ENCODE measurements around the gene MARCHF10. TPM values are rescaled to one million over a fixed set of nuclear protein-coding genes. Genes with fewer than 3 reads are reported as not detected.

The MARCHF10 gene
- total and polyA plus RNA-seq, 2 of the 4 experiments (the other 2 are of a cell fraction), result 0.18 to 0.74 TPM

- no peak overlapping the region for H4K8ac ChIP-seq (ENCODE audit: low read depth in 2 of 2, low read length in 2 of 2)
- H2BK15ac ChIP-seq (ENCODE audit: low read depth, low read length), result no peak overlapping the region
- intact Hi-C loops (cut with micrococcal nuclease) (no loop called here), dilution Hi-C loops (cut with HindIII; ENCODE audit: low sequenced_read_pairs, unreplicated experiment) (no loop called here), in situ Hi-C loops (cut with MboI; ENCODE audit: low sequenced_read_pairs) (no loop called here)
- H3K4ac ChIP-seq (ENCODE audit: low read depth, low read length), result no peak overlapping the region
- H4K20me1 ChIP-seq (ENCODE audit: insufficient read depth, low read length), result no peaks in the 10 kb centered on the region
- POLR2A ChIA-PET (ENCODE audit: unreplicated experiment), result no interaction called here
- no peak overlapping the region for H2BK20ac ChIP-seq (ENCODE audit: low read depth, low read length)
- no peak overlapping the region for H4K91ac ChIP-seq (ENCODE audit: insufficient read depth, low read depth, low read length)
- H3K56ac ChIP-seq (ENCODE audit: extremely low read depth, insufficient read depth, low read length), result no peak overlapping the region
- H2BK5ac ChIP-seq (ENCODE audit: low read depth, low read length, poor library complexity, severe bottlenecking), result no peak overlapping the region
- no peaks in the 10 kb centered on the region for H3K27me3 ChIP-seq (ENCODE audit: control insufficient read depth, insufficient read depth, low read length)
- no peak for ATAC-seq (ENCODE audit: low read depth)
- no peaks in the 10 kb centered on the region for H3K9me3 ChIP-seq (ENCODE audit: control insufficient read depth, insufficient read depth, low read length)
- no peaks in the 10 kb centered on the region for H3K36me3 ChIP-seq (ENCODE audit: control insufficient read depth, insufficient read depth, low read length)
- H3K9ac ChIP-seq (ENCODE audit: low read depth, low read length), result no peak overlapping the region
- no peak overlapping the region for H3K27ac ChIP-seq (ENCODE audit: insufficient read depth, low read length)
- H3K4me3 ChIP-seq (ENCODE audit: insufficient read depth, low read depth, low read length), result no peak overlapping the region
- TF ChIP-seq RAD21 (IDR thresholded peaks at IDR 0.05; ENCODE audit: low read length) (no peak), FOS (IDR thresholded peaks at IDR 0.05; ENCODE audit: low read depth, low read length) (no peak), MXI1 (IDR thresholded peaks at IDR 0.05; ENCODE audit: borderline replicate concordance, low read depth, low read length) (no peak), CHD1 (IDR thresholded peaks at IDR 0.05; ENCODE audit: low read depth, low read length) (no peak), RCOR1 (IDR thresholded peaks at IDR 0.05; ENCODE audit: insufficient replicate concordance, low read length) (no peak), POLR2A (IDR thresholded peaks at IDR 0.05; ENCODE audit: low read depth, low read length) (no peak), ELK1 (IDR thresholded peaks at IDR 0.05; ENCODE audit: borderline replicate concordance, low read depth, low read length) (no peak), MAZ (IDR thresholded peaks at IDR 0.05; ENCODE audit: borderline replicate concordance, low read depth, low read length) (no peak), SMC3 (IDR thresholded peaks at IDR 0.05; ENCODE audit: low read depth, low read length) (no peak), USF2 (IDR thresholded peaks at IDR 0.05; ENCODE audit: low read depth, low read length) (no peak), RFX5 (IDR thresholded peaks at IDR 0.05; ENCODE audit: low read depth, low read length) (no peak)
- TF ChIP-seq, protein P1, sequence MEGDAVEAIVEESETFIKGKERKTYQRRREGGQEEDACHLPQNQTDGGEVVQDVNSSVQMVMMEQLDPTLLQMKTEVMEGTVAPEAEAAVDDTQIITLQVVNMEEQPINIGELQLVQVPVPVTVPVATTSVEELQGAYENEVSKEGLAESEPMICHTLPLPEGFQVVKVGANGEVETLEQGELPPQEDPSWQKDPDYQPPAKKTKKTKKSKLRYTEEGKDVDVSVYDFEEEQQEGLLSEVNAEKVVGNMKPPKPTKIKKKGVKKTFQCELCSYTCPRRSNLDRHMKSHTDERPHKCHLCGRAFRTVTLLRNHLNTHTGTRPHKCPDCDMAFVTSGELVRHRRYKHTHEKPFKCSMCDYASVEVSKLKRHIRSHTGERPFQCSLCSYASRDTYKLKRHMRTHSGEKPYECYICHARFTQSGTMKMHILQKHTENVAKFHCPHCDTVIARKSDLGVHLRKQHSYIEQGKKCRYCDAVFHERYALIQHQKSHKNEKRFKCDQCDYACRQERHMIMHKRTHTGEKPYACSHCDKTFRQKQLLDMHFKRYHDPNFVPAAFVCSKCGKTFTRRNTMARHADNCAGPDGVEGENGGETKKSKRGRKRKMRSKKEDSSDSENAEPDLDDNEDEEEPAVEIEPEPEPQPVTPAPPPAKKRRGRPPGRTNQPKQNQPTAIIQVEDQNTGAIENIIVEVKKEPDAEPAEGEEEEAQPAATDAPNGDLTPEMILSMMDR (conservative IDR thresholded peaks at IDR 0.05; ENCODE audit: low read depth, low read length), result no peak
- H3K4me1 ChIP-seq (ENCODE audit: control insufficient read depth, insufficient read depth, low read length), result no peaks in the 10 kb centered on the region
- H3K9me1 ChIP-seq (ENCODE audit: insufficient read depth, low read length), result no peaks in the 10 kb centered on the region; the same call in 1 of the 2 replicates
- CTCF ChIA-PET, result no interaction called here
- no peak overlapping the region for H3K18ac ChIP-seq (ENCODE audit: low read depth, low read length)
- H2AFZ ChIP-seq (replicated peaks; ENCODE audit: low read length, poor library complexity), result no peak overlapping the region
- H3K79me1 ChIP-seq (ENCODE audit: low read depth in 1 of 2, low read length in 2 of 2), result no peaks in the 10 kb centered on the region
- no peak overlapping the region for H3K23ac ChIP-seq (ENCODE audit: low read depth, low read length)
- H2AK9ac ChIP-seq (replicated peaks; ENCODE audit: low read depth, low read length, poor library complexity), result no peak overlapping the region
- no CpG with 5 or more reads among the region's 2 CpGs for WGBS, 2 experiments (ENCODE audit: extremely low coverage in 2 of 2, insufficient read length in 1 of 2)
- no peak overlapping the region for H2BK120ac ChIP-seq (ENCODE audit: low read depth, low read length)
- no peak overlapping the region for H3K4me2 ChIP-seq (ENCODE audit: low read depth, low read length)
- no peak overlapping the region for H2AK5ac ChIP-seq (ENCODE audit: low read depth, low read length)
- DNase-seq, result no peak
- no peak overlapping the region for H3K14ac ChIP-seq (replicated peaks; ENCODE audit: low read depth, low read length)
- H4K5ac ChIP-seq (ENCODE audit: low read depth, low read length), result no peak overlapping the region
- no TSS peak for BruUV-seq (replicated peaks)
Observed at GRCh38 chr17:62852195-62852594, 44.1 kb upstream of the MARCHF10 start.

All from IMR-90 (cell line).